Activated naive CD8-positive, alpha-beta T cell treated with anti-CD3 and anti-CD28 coated beads for 36 hours (primary cell): ENCODE measurements around the gene GSTO2. TPM values are rescaled to one million over a fixed set of nuclear protein-coding genes. Genes with fewer than 3 reads are reported as not detected.

Experiments
- DNase-seq: peaks from one replicate; pipeline ENCODE4 v3.0.0; 2021
- H3K27ac Mint-ChIP-seq: one replicate; pipeline ENCODE4 v1.8.0; 2022; ENCODE audit warnings: mild to moderate bottlenecking, moderate library complexity, mixed read lengths
- H3K27me3 Mint-ChIP-seq: one replicate; pipeline ENCODE4 v1.8.0; 2022; ENCODE audit warnings: mild to moderate bottlenecking, mixed read lengths
- H3K36me3 Mint-ChIP-seq: one replicate; pipeline ENCODE4 v1.8.0; 2021; ENCODE audit warnings: mild to moderate bottlenecking, mixed read lengths
- H3K4me1 Mint-ChIP-seq: one replicate; pipeline ENCODE4 v1.8.0; 2021; ENCODE audit warnings: mixed read lengths
- H3K4me3 Mint-ChIP-seq: one replicate; pipeline ENCODE4 v1.8.0; 2022; ENCODE audit warnings: mild to moderate bottlenecking, moderate library complexity, mixed read lengths
- H3K9me3 Mint-ChIP-seq: one replicate; pipeline ENCODE4 v1.8.0; 2022; ENCODE audit warnings: mixed read lengths
- total RNA-seq, 2 experiments: library from RNA; stranded (reverse); gene quantifications; one replicate each; pipeline ENCODE4 v1.2.3, GENCODE V29; 2021

The GSTO2 gene
- total RNA-seq, 2 experiments from 2014 or later = 1.5 to 2.5 TPM

- H3K27me3 Mint-ChIP-seq = no peaks in the 10 kb centered on the region
- H3K4me1 Mint-ChIP-seq = peaks cover 50% of the 10 kb centered on the region
- no peak for DNase-seq
- no peak overlapping the region for H3K27ac Mint-ChIP-seq
- H3K9me3 Mint-ChIP-seq = no peaks in the 10 kb centered on the region
- no peak overlapping the region for H3K4me3 Mint-ChIP-seq
- H3K36me3 Mint-ChIP-seq = peaks cover 18% of the 10 kb centered on the region
These were observed 50.1 kb downstream of the GSTO2 start for GRCh38 chr10:104318810-104319741.

- no peak overlapping the region for H3K27ac Mint-ChIP-seq
- H3K4me1 Mint-ChIP-seq = peaks cover 70% of the 10 kb centered on the region
- no peaks in the 10 kb centered on the region for H3K9me3 Mint-ChIP-seq
- no peak for DNase-seq
- H3K36me3 Mint-ChIP-seq = peaks cover 29% of the 10 kb centered on the region
- no peak overlapping the region for H3K4me3 Mint-ChIP-seq
- no peaks in the 10 kb centered on the region for H3K27me3 Mint-ChIP-seq
These were observed 52.2 kb downstream of the GSTO2 start for GRCh38 chr10:104321226-104321625.

- H3K9me3 Mint-ChIP-seq = no peaks in the 10 kb centered on the region
- peaks cover 29% of the 10 kb centered on the region for H3K36me3 Mint-ChIP-seq
- H3K27ac Mint-ChIP-seq = peak overlapping the region; percentile 86
- no peaks in the 10 kb centered on the region for H3K27me3 Mint-ChIP-seq
- H3K4me1 Mint-ChIP-seq = peaks cover 77% of the 10 kb centered on the region
- no peak for DNase-seq
- no peak overlapping the region for H3K4me3 Mint-ChIP-seq
These were observed 52.9 kb downstream of the GSTO2 start for GRCh38 chr10:104321725-104322415.

GRCh38 chr10:104322416-104322782 lies 53.4 kb downstream of the GSTO2 start:
- Mint-ChIP-seq H3K36me3 (peaks cover 29% of the 10 kb centered on the region), H3K27ac (peak overlapping the region; percentile 86), H3K4me1 (peaks cover 82% of the 10 kb centered on the region), H3K9me3 (no peaks in the 10 kb centered on the region), H3K27me3 (no peaks in the 10 kb centered on the region), H3K4me3 (peak overlapping the region; percentile 58)
- DNase-seq = peak; percentile 43

GRCh38 chr10:104323085-104323484 lies 54.1 kb downstream of the GSTO2 start:
- Mint-ChIP-seq H3K4me1 (peaks cover 85% of the 10 kb centered on the region), H3K9me3 (no peaks in the 10 kb centered on the region), H3K27me3 (no peaks in the 10 kb centered on the region), H3K27ac (peak overlapping the region; percentile 86), H3K36me3 (peaks cover 29% of the 10 kb centered on the region), H3K4me3 (peak overlapping the region; percentile 58)
- DNase-seq = no peak

GRCh38 chr10:104323760-104324201 lies 54.8 kb downstream of the GSTO2 start:
- H3K27me3 Mint-ChIP-seq = no peaks in the 10 kb centered on the region
- H3K4me1 Mint-ChIP-seq = peaks cover 90% of the 10 kb centered on the region
- H3K27ac Mint-ChIP-seq = peak overlapping the region; percentile 83
- peaks cover 29% of the 10 kb centered on the region for H3K36me3 Mint-ChIP-seq
- no peak for DNase-seq
- H3K4me3 Mint-ChIP-seq = peak overlapping the region; percentile 55
- no peaks in the 10 kb centered on the region for H3K9me3 Mint-ChIP-seq

- peaks cover 29% of the 10 kb centered on the region for H3K36me3 Mint-ChIP-seq
- H3K9me3 Mint-ChIP-seq = no peaks in the 10 kb centered on the region
- H3K4me1 Mint-ChIP-seq = peaks cover 90% of the 10 kb centered on the region
- H3K27ac Mint-ChIP-seq = peak overlapping the region; percentile 83
- H3K4me3 Mint-ChIP-seq = peak overlapping the region; percentile 55
- no peaks in the 10 kb centered on the region for H3K27me3 Mint-ChIP-seq
- DNase-seq = no peak
These were observed 55.3 kb downstream of the GSTO2 start for GRCh38 chr10:104324221-104324686.

GRCh38 chr10:104324931-104325330 lies 55.9 kb downstream of the GSTO2 start:
- DNase-seq = no peak
- Mint-ChIP-seq H3K27me3 (no peaks in the 10 kb centered on the region), H3K36me3 (peaks cover 29% of the 10 kb centered on the region), H3K4me3 (no peak overlapping the region), H3K4me1 (peaks cover 91% of the 10 kb centered on the region), H3K27ac (peak overlapping the region; percentile 65), H3K9me3 (no peaks in the 10 kb centered on the region)

- H3K27me3 Mint-ChIP-seq = no peaks in the 10 kb centered on the region
- H3K4me1 Mint-ChIP-seq = peaks cover 92% of the 10 kb centered on the region
- peak overlapping the region; percentile 32 for H3K4me3 Mint-ChIP-seq
- no peak for DNase-seq
- H3K36me3 Mint-ChIP-seq = peaks cover 29% of the 10 kb centered on the region
- no peaks in the 10 kb centered on the region for H3K9me3 Mint-ChIP-seq
- peak overlapping the region; percentile 65 for H3K27ac Mint-ChIP-seq
These were observed 56.8 kb downstream of the GSTO2 start for GRCh38 chr10:104325436-104326435.

GRCh38 chr10:104326991-104327610 lies 58.1 kb downstream of the GSTO2 start:
- Mint-ChIP-seq H3K27me3 (no peaks in the 10 kb centered on the region), H3K4me1 (peaks cover 94% of the 10 kb centered on the region), H3K9me3 (no peaks in the 10 kb centered on the region), H3K27ac (peak overlapping the region; percentile 28), H3K36me3 (peaks cover 27% of the 10 kb centered on the region), H3K4me3 (peak overlapping the region; percentile 20)
- DNase-seq = no peak

GRCh38 chr10:104327745-104328645 lies 59.0 kb downstream of the GSTO2 start:
- H3K4me1 Mint-ChIP-seq = peaks cover 94% of the 10 kb centered on the region
- H3K27ac Mint-ChIP-seq = peak overlapping the region; percentile 93
- H3K9me3 Mint-ChIP-seq = no peaks in the 10 kb centered on the region
- peaks cover 26% of the 10 kb centered on the region for H3K36me3 Mint-ChIP-seq
- no peak for DNase-seq
- peak overlapping the region; percentile 64 for H3K4me3 Mint-ChIP-seq
- H3K27me3 Mint-ChIP-seq = no peaks in the 10 kb centered on the region

- DNase-seq = no peak
- peaks cover 96% of the 10 kb centered on the region for H3K4me1 Mint-ChIP-seq
- H3K36me3 Mint-ChIP-seq = peaks cover 28% of the 10 kb centered on the region
These were observed 59.6 kb downstream of the GSTO2 start for GRCh38 chr10:104328646-104328895.

GRCh38 chr10:104328896-104329710 lies 60.1 kb downstream of the GSTO2 start:
- H3K4me3 Mint-ChIP-seq = peak overlapping the region; percentile 64
- peak overlapping the region; percentile 93 for H3K27ac Mint-ChIP-seq
- DNase-seq = peak; percentile 84
- H3K4me1 Mint-ChIP-seq = peaks cover 96% of the 10 kb centered on the region
- no peaks in the 10 kb centered on the region for H3K27me3 Mint-ChIP-seq
- H3K36me3 Mint-ChIP-seq = peaks cover 23% of the 10 kb centered on the region
- H3K9me3 Mint-ChIP-seq = no peaks in the 10 kb centered on the region

More at GRCh38 chr10:104328646-104328895, 59.6 kb downstream of the GSTO2 start:
- Mint-ChIP-seq H3K27me3 (no peaks in the 10 kb centered on the region), H3K4me3 (peak overlapping the region; percentile 64), H3K9me3 (no peaks in the 10 kb centered on the region), H3K27ac (peak overlapping the region; percentile 93)
